Panc1 (cell line): Measurements from ENCODE around the gene C9.

ENCODE experiments used
- CTCF ChIP-seq: fragments of 450-650 bp; IDR thresholded peaks from 2 replicates; pipeline ENCODE4 v1.5.1; 2017; ENCODE audit warnings: mild to moderate bottlenecking
- POLR2AphosphoS5 ChIP-seq: IDR thresholded peaks from 2 replicates; pipeline ENCODE4 v1.6.1; 2012; ENCODE audit warnings: mild to moderate bottlenecking, low read depth, low read length, moderate library complexity
- REST ChIP-seq, 2 experiments: IDR thresholded peaks; 2 replicates each; pipeline ENCODE4 v1.6.1; 2011 to 2012; ENCODE audit warnings: low read depth in 2 of 2, control low read depth in 1 of 2, low read length in 1 of 2, mild to moderate bottlenecking in 1 of 2, moderate library complexity in 1 of 2; ENCODE audit not compliant: insufficient read depth in 1 of 2
- SIN3A ChIP-seq: IDR thresholded peaks from 2 replicates; pipeline ENCODE4 v1.6.1; 2012; ENCODE audit warnings: low read depth, mild to moderate bottlenecking, low read length, moderate library complexity, borderline replicate concordance; ENCODE audit not compliant: insufficient read depth
- TCF7L2 ChIP-seq: IDR thresholded peaks from 2 replicates; pipeline ENCODE4 v1.6.1; 2011; ENCODE audit warnings: mild to moderate bottlenecking, low read depth, low read length, inconsistent platforms

GRCh38 chr5:39352170-39352569 lies 12.1 kb downstream of the C9 start:
- TF ChIP-seq CTCF (no peak), POLR2AphosphoS5 (no peak), REST (IDR thresholded peaks at IDR 0.05; ENCODE audit: insufficient read depth in 1 of 2, low read depth in 2 of 2, low read length in 1 of 2) (no peak), SIN3A (no peak), TCF7L2 (no peak)
